K562 treated with DMSO at 1 percent for 12 hours (cell line): ENCODE results near the gene GDI1. TPM values are rescaled to one million over a fixed set of nuclear protein-coding genes. Genes with fewer than 3 reads are reported as not detected.

Experiments used
- total RNA-seq: library from RNA; unstranded; fragments of 300-600 nt; gene quantifications from 2 replicates; pipeline ENCODE4 v1.2.3, GENCODE V29; 2022; ENCODE audit not compliant: insufficient read depth

The GDI1 gene
- 95.4 and 142 TPM in 2 replicates for total RNA-seq

DNA sequence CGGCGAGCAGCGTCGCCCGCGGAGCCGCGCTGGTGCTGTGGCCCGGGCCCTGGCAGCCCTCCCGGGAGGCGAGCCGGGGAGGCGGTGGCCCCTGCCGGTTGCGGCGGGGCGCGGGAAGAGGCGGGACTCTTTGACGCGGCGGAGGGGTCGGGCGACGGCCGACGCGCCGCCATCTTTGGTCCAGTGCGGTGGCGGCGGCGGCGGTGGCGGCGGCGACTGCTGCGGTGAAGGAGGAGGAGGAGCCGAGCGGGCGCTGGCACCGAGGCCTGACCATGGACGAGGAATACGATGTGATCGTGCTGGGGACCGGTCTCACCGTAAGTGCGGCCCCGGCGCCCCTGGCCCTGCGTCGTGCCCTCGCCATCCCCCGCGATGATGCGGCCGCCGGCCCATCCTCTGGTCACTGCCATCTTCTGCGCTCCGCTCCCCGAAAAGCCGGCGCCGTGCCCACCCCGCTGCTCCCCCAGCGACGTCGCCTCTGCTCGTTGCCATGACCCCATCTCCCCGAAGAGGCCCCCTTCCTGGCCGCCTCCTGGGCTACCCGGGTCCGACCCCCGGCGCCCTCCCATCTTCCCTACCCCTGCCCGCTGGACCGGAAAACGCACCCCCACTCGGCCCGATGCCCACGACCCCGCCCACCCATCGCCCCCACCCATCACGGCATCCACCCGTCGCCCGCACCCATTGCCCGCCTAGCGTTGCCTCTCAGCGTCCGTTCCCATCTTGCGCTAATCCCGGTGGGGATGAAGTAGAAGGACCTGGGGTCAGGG, at the start of gene GDI1:
GDI1 (plus strand) TSS at position 172 of the 770 bp plus-strand sequence; CDS start at position 273, 101 bp downstream.

DNA sequence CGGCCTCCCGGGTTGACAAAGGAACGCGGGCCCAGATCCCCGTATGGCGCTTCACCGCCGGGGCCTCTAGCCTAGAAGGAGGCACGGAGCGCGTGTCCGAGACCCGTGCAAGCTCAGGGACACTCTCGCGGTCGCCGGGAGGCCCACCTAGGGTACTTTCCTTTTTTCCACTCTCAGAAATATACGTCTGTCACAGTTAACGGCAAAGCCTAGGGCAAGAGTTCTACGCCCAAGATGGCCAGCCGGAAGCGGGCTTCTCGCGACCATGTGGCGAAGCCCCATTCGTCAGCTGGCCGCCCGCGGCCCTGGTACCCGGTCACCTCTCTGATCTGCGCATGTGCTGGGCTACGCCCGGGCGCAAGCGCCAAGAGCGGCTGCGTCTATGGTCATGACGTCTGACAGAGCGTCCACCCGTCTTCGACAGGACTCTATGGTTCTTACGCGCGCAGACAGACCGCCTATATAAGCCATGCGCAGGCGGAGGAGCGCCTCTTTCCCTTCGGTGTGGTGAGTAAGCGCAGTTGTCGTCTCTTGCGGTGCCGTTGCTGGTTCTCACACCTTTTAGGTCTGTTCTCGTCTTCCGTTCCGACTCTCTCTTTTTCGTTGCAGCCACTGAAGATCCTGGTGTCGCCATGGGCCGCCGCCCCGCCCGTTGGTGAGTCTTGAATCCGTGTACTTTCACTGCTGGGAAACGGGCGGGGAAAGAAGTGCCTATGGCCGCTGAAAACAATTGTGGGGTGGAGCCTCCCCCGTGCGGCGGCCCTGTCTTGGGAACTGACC, 38.9 kb upstream of the GDI1 start, which contains the start of gene RPL10:
RPL10 (plus strand) TSS at position 490 of the 780 bp plus-strand sequence; CDS start at position 633, 143 bp downstream.

DNA sequence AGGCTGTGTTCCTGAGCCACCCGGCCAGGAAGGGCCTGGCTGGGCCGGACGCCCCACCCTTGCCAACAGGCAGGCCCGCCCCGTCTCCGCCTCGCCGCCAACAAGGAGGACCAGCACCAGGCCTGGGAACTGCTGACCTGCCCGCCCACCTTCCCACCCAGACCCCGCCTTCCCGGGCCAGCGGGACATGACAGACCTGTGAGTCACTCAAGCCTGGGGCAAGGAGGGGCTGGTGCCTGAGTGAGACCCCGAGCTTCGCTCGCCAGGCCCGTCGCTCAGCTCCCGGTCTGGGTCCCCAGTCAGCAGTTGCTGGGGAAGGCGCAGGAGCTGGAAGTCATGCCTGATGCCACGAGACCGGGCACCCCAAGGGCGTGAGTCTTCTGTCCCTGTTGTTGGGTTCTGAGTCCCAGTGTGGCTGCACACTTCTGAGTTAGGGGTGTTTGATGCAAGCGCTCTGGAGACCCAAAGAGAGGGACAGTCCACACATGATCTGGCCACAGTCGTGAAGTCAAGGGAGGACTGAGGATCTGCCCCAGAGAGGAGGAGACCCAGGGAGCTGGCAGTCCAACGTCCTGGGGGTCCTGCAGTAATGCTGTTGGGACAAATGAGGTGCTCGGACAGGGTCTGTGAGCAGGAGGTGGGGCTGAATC, 27.6 kb upstream of the GDI1 start, which contains the start of gene DNASE1L1:
DNASE1L1 (minus strand) TSS at position 33 of the 650 bp plus-strand sequence. CDS start 3,686 bp downstream, outside the sequence.

DNA sequence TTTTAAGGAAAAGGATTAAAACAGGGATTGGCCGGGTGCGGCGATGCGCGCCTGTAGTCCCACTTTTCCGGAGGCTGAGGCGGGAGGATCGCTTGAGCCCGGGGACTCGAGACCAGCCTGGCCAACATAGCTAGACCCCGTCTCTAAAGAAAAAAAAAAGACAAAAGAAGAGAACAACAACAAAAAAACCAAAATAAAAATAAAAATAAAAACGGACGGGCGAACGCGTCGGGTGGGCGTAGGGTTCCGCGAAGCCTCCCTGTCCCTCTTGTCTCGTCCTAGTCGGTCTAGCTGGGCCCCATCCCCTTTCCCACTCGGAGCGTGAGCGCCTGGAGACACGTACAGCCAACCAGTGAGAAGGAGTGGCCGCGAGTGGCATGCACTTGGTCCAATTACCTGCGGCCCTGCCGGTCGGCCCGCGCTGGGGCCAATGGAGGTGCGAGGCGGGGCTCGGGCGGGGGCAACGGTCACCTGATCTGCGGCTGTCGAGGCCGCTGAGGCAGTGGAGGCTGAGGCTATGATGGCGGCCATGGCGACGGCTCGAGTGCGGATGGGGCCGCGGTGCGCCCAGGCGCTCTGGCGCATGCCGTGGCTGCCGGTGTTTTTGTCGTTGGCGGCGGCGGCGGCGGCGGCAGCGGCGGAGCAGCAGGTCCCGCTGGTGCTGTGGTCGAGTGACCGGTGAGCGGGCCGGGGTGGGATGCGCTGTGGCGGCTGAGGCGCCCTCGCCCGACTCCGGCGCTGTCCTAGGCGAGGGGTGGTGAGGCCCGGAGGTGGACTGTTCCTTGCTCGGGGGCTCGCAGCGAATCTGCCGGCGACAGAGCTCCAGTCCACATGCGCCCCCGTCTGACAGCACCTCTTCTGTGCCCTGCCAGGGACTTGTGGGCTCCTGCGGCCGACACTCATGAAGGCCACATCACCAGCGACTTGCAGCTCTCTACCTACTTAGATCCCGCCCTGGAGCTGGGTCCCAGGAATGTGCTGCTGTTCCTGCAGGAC, 8.5 kb upstream of the GDI1 start, which contains the start of gene ATP6AP1:
ATP6AP1 (plus strand) TSS at position 502 of the 996 bp plus-strand sequence; CDS start at position 518, 16 bp downstream.

DNA sequence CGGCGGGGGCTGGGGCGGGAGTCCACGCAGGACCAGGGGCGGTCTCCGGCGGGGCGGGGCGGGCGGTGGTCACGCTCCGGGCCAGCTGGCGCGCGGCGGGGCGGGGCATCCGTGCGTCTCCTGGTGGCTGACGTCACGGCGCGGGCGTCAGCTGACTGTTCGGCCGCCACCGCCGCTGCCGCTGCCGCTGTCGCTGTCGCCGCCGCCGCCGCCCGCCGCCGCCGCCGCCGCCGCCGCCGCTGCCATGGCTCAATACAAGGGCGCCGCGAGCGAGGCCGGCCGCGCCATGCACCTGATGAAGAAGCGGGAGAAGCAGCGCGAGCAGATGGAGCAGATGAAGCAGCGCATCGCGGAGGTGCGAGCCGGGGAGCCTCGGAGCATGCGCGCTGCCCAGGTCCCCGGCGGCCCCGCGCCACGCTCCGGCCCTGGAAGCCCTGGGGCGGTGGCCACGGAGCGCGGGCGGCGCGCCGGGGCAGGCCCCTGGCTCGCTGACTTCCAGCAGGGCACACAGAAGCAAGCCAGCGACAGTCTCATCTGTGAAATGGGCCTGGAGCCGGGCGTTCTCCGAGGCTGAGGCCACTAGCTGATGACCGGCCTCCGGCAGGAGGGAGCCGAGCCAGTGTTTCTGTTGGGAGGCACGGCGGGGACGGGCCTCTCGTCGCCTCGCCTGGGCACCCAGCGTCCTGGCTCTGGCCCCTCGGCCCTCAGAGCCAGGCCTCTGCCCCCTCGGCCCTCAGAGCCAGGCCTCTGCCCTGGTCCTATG, 7.2 kb downstream of the GDI1 start, which contains the start of gene FAM50A:
FAM50A (plus strand) TSS at position 150 of the 763 bp plus-strand sequence; CDS start at position 245, 95 bp downstream.

DNA sequence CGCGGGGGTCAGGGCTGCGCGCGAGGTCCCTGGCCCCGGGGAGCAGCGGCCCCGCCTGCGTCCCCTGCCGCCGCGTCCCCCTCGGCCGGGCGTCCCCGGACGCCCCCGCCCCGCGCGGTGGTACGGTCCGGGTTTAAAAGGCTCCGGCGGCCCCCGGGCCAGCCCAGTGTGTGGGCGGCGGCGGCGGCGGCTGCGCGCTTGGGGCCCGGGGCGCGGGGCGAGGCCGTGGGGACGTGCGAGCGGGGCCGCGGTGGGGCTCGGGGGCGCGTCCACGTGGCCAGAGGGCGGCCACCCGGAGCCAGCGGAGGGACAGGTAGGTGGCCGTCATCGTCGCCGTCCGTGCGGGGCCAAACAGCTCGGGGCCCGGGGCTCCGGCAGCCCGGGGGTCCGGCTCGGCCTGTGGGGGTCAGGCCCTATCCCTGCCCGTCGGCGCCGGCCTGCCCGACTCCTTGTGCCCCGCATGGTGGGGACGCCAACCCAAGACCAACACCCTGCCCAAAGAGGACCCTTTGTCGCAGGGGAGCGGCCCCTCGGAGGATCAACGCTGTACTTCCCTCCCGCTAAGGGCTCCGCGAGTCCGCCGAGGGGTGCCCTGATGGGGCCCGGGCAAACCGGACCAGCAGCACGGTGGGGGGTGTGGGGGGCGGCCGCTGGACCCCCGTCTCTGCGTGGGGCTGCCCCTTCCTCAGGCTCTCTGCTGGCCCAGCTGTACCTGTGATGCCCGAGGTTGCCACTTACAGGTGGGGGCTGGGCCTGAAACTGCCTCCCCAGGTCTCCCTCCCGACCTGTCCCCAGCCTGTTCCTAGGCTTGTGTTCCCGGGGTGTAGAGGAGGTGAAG, 21.4 kb downstream of the GDI1 start, which contains the start of gene PLXNA3:
PLXNA3 (plus strand) TSS at position 166 of the 838 bp plus-strand sequence. CDS start 1,903 bp downstream, outside the sequence.

DNA sequence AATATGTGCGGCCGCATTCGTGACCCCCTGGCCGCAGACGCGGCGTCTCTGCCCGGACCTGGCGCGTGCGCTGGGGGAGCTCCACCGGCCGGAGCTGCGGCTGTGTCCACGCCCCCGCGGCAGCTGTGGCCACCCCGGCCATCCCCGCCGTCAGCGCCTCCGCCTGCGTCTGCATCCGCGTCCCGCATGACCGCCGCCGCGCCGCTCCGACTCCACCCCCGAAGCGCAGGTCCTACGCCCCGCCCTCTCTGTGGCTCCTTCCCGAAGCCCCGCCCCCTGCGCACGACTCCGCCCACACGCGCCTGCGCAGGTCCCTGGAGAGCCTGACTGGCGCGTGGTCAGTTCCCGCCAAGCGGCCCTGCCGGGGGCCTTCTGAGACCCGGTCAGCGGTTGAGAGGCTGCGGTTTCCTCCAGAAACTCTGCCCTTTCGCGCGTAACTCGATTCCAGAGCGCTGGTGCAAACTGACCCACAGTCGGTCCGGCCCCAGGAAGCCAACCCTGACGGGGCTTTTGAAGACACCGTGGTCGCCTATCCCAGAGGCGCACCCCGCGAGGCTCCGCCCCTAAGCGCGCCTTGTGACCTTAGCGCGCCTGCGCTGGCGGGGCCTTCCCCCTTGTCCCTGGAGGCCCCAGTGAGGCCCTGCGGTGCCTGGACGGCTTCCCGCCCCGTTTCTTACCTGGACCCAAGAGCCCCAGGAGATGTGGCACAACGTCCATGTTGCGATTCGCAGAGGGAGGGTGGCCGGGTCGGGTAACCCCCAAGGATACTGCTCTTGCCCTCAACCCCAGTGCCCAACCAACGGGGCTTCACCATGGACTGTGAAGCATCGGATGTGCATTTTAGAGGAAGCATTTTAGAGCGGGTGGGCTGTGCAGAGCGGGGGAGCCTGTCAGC, 42.0 kb downstream of the GDI1 start, which contains the start of gene LAGE3:
LAGE3 (minus strand) TSS at position 554 of the 895 bp plus-strand sequence; CDS start at position 188, 366 bp downstream.

DNA sequence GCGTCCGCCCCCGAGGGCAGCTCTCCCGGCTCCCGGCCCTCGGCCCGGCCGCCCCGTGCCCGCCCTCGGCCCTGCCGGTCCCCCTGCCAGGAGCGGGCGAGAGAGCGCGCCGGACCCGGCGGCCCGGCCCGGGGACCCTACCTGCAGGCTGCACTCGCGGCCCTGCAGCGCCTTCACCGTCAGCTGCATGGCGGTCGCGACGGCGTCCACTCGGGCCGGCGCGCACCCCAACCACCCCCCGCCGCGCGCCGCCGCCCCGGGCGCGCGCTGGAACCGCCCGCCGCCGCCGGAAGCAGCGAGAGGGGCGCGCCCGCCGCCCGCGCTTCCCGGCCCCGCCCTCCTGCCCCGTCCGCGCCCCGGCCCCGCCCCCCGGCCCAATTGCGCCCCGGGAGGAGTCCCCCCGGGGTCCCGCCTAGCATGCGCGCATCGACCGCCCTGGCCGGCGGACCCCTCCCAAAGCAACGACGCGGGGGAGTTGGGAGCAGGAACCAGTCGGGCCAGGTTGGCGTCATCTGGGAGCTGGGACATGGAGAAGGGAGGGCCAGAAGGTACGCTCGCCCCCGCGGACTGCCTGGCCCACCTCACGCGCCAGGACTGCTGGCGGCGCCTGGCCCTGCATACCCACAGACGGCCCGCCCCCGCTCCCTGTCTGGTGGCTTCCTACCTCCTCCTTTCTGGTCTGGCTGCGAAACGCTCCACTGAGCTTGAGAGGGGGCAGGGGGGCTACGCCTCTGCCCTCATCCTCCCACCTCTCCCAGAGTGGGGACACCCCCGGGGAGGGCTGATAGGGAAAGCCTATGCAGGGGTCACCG, 49.6 kb downstream of the GDI1 start, which contains the start of gene UBL4A:
UBL4A (minus strand) TSS at position 220 of the 812 bp plus-strand sequence; CDS start at position 189, 31 bp downstream.

DNA sequence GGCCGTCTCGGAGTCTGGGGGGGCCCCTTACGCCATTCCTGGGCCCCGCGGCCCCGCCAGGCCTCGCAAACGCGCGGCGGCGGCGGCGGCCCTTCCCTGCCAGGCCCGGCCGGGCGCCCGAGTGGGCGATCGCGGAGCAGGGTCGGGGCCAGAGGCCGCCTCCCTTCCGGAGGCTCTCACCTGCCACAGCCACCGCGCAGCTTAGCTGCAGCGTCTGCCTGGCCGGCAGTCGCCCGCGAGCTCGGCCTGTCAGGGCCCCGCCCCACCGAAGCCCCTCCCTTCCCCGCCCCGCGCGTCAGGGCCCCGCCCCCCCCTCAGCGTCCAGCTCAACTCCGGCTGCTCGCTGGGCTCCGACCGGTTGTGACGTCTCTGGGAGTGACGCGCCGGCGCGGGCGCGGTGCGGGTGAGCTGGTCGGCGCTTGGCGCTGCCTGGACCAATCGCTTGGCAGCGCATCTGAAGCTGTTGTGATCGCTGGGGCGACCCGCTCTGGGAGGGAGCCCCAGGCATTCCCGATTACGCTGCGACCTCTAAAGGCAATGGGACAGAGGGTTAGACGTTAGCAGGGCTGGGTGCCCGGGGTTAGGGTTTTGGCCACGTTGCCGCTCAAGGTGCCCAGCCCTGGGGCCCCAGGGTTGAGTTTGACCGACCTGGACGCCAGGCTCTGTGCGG, 53.6 kb downstream of the GDI1 start, which contains the start of gene SLC10A3:
SLC10A3 (minus strand) TSS at position 216 of the 670 bp plus-strand sequence. CDS start 1,689 bp downstream, outside the sequence.

Other genes starting within 250 kb of the GDI1 start
- not detected in 2 replicates for gene OPN1MW2, start 217.4 kb upstream of the GDI1 start, total RNA-seq
- gene OPN1MW3, start 179.6 kb upstream of the GDI1 start, total RNA-seq = not detected in 2 replicates
- gene TEX28, start 142.0 kb upstream of the GDI1 start, total RNA-seq = not detected in 2 replicates
- 2.1 and 2.4 TPM in 2 replicates for gene TKTL1, start 141.4 kb upstream of the GDI1 start, total RNA-seq
- 341 and 418 TPM in 2 replicates for gene FLNA, start 62.5 kb upstream of the GDI1 start, total RNA-seq
- 91.1 and 109 TPM in 2 replicates for gene EMD, start 57.9 kb upstream of the GDI1 start, total RNA-seq
- 13,537 and 14,219 TPM in 2 replicates for gene RPL10, start 38.8 kb upstream of the GDI1 start, total RNA-seq
- 17.3 and 23.7 TPM in 2 replicates for gene DNASE1L1, start 27.9 kb upstream of the GDI1 start, total RNA-seq
- gene TAFAZZIN, start 25.6 kb upstream of the GDI1 start, total RNA-seq = 35.8 and 57.5 TPM in 2 replicates
- gene ATP6AP1, start 8.5 kb upstream of the GDI1 start, total RNA-seq = 160 and 217 TPM in 2 replicates
- gene FAM50A, start 7.0 kb downstream of the GDI1 start, total RNA-seq = 157 and 192 TPM in 2 replicates
- 4.0 and 16.9 TPM in 2 replicates for gene PLXNA3, start 21.1 kb downstream of the GDI1 start, total RNA-seq
- gene LAGE3, start 42.1 kb downstream of the GDI1 start, total RNA-seq = 161 and 296 TPM in 2 replicates
- gene UBL4A, start 49.5 kb downstream of the GDI1 start, total RNA-seq = 70.2 and 101 TPM in 2 replicates
- gene SLC10A3, start 53.5 kb downstream of the GDI1 start, total RNA-seq = 31.6 and 46.3 TPM in 2 replicates
- 90.5 and 100 TPM in 2 replicates for gene FAM3A, start 79.1 kb downstream of the GDI1 start, total RNA-seq
- gene G6PD, start 109.7 kb downstream of the GDI1 start, total RNA-seq = 131 and 186 TPM in 2 replicates
- 42.2 and 49.6 TPM in 2 replicates for gene IKBKG, start 110.5 kb downstream of the GDI1 start, total RNA-seq
- not detected in 2 replicates for gene CTAG1A, start 148.0 kb downstream of the GDI1 start, total RNA-seq
- not detected in 2 replicates for gene CTAG1B, start 182.1 kb downstream of the GDI1 start, total RNA-seq
- 16.6 and 36.6 TPM in 2 replicates for gene CTAG2, start 216.4 kb downstream of the GDI1 start, total RNA-seq